ENCODE results near the gene GIMAP7. TPM values are rescaled to one million over a fixed set of nuclear protein-coding genes. Genes with fewer than 3 reads are reported as not detected.

The GIMAP7 gene
- total and polyA plus RNA-seq, 12 donors = 7.5 to 77.5 (median 19.8) TPM

DNA sequence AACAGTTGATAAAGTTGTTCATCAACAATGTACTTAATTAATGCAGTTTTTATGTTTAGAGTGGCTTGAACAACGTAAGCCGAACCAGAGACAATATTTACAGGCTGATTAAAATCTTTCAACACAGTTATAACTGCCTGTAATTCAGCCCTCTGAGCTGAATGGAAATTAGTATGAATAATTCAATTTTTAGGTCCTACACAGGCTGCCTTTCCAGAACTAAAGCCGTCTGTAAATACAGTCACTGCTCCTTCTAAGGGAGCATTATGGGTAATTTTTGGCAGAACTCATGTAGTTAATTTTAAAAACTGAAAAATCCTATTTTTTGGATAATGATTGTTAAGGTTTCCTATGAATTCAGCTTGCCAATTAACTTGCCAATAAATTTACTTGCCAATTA, 49.9 kb downstream of the GIMAP7 start:
- H3K36me3 ChIP-seq = no peaks in the 10 kb centered on the region
- ATAC-seq = no peak
- TF ChIP-seq, protein P1, sequence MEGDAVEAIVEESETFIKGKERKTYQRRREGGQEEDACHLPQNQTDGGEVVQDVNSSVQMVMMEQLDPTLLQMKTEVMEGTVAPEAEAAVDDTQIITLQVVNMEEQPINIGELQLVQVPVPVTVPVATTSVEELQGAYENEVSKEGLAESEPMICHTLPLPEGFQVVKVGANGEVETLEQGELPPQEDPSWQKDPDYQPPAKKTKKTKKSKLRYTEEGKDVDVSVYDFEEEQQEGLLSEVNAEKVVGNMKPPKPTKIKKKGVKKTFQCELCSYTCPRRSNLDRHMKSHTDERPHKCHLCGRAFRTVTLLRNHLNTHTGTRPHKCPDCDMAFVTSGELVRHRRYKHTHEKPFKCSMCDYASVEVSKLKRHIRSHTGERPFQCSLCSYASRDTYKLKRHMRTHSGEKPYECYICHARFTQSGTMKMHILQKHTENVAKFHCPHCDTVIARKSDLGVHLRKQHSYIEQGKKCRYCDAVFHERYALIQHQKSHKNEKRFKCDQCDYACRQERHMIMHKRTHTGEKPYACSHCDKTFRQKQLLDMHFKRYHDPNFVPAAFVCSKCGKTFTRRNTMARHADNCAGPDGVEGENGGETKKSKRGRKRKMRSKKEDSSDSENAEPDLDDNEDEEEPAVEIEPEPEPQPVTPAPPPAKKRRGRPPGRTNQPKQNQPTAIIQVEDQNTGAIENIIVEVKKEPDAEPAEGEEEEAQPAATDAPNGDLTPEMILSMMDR (IDR thresholded peaks at IDR 0.05) = no peak
- no peak for DNase-seq
- H3K9me3 ChIP-seq = peaks cover 0 to 24% (median 0%) of the 10 kb centered on the region in 11 donors
- no peak overlapping the region for H3K4me3 ChIP-seq
- peak overlapping the region in 2 of 10 donors; percentile 13 to 29 for H3K27ac ChIP-seq
- H3K4me1 ChIP-seq = peaks cover 0 to 11% (median 0%) of the 10 kb centered on the region in 9 donors
- 67 to 68% methylated on average over 3 of the region's 3 CpGs for WGBS, 2 donors
- H3K27me3 ChIP-seq = no peaks in the 10 kb centered on the region
- intact Hi-C loops (cut with DNase I) = loop anchor here in 3 of 10 donors (10.0 kb wide), 3 partner anchors 80 to 190 kb away; partner anchors contain the start of gene GIMAP1 (in 1 of the 3)

DNA sequence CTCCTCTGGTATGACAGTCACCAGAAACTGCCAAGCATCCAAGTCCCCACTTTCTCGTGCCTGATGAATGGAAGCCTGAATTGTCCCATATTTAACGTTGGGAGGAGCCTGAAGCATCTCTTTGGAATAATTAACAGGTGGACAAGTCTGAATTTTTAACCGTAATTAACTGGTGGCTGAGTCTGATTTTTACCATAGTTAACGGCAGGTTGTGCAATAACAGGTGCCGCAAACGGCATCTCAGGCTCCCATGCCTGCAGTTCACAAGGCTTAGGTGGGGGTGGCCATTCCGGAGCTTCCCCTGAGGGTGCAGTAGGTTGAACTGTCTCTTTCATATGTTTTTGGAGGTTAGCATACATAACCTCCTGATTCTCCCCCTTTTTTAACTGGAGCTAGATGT, 50.6 kb downstream of the GIMAP7 start:
- peaks cover 0 to 16% (median under 1%) of the 10 kb centered on the region in 9 donors for H3K4me1 ChIP-seq
- TF ChIP-seq, protein P1 (IDR thresholded peaks at IDR 0.05) = no peak
- H3K27me3 ChIP-seq = no peaks in the 10 kb centered on the region
- WGBS, 2 donors = 89 to 90% methylated on average over 7 of the region's 7 CpGs
- DNase-seq (no peak), ATAC-seq (no peak)
- H3K9me3 ChIP-seq = peaks cover 0 to 17% (median 0%) of the 10 kb centered on the region in 11 donors
- no peak overlapping the region for H3K4me3 ChIP-seq
- intact Hi-C loops (cut with DNase I) = loop anchor here in 6 of 10 donors (5.0 to 10.0 kb wide), 8 partner anchors 43 to 190 kb away; partner anchors contain the start of genes GIMAP8 (in 4 of the 6), GIMAP1 (in 1 of the 6) and GIMAP5 (in 1 of the 6)
- peaks cover 0 to 5% (median 0%) of the 10 kb centered on the region in 9 donors for H3K36me3 ChIP-seq
- no peak overlapping the region for H3K27ac ChIP-seq

DNA sequence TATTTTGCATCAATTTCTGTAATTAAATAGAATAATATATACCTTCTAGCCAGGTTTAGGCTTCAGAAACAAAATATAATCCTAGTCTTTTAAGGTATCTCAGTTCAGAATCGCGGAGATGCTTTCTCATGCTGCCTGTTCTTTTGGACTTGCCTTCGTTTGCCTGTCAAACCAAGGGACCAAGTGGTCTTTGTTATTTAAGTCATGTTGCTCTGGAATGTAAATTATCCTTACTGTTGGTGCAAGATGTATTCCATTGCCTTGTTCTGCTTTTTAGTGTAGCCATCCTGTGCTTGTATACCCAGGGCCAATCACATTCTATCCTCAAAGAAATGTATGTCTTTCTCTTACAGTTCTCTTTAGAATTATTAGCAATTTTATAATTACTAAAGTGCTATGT, 51.5 kb downstream of the GIMAP7 start:
- Histone ChIP-seq H3K4me3 (no peak overlapping the region), H3K27me3 (no peaks in the 10 kb centered on the region), H3K4me1 (peaks cover 0 to 25% (median 9%) of the 10 kb centered on the region in 9 donors), H3K9me3 (peaks cover 0 to 15% (median 0%) of the 10 kb centered on the region in 11 donors), H3K36me3 (peaks cover 0 to 14% (median 5%) of the 10 kb centered on the region in 9 donors), H3K27ac (peak overlapping the region in 4 of 10 donors; percentile 92 to 97 (median 94))
- intact Hi-C loops (cut with DNase I) = loop anchor here in 6 of 10 donors (5.0 to 10.0 kb wide), 8 partner anchors 44 to 189 kb away; partner anchors contain the start of genes GIMAP8 (in 4 of the 6), GIMAP1 (in 1 of the 6) and GIMAP5 (in 1 of the 6)
- no peak for DNase-seq
- 81 to 82% methylated on average over 3 of the region's 3 CpGs for WGBS, 2 donors
- TF ChIP-seq, protein P1 (IDR thresholded peaks at IDR 0.05) = no peak
- no peak for ATAC-seq

DNA sequence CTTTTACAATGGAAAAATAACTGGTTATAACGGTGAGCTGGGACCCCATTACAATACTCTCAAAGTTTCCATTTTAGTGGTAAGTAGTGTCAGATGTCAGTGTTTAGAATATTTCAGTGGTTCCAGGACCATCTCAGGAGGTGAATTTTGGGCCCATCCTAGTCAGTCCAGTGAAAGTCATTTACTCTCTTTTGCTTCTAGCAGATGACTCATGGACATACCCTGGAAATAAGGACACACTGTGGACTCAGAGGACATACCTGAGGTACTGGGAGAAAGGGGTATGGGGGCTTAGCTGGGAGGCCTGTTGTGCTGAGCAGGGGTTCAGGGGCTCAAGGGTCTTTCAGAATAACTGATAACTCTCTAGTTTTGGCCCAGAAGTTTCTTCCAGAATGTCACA, 51.9 kb downstream of the GIMAP7 start:
- H3K4me1 ChIP-seq = peaks cover 0 to 29% (median 11%) of the 10 kb centered on the region in 9 donors
- WGBS, 2 donors = 92 to 98% methylated on average over 1 of the region's 1 CpG
- ATAC-seq (no peak), DNase-seq (no peak)
- TF ChIP-seq, protein P1 (IDR thresholded peaks at IDR 0.05) = no peak
- H3K36me3 ChIP-seq = peaks cover 0 to 18% (median 9%) of the 10 kb centered on the region in 9 donors
- H3K9me3 ChIP-seq = peaks cover 0 to 15% (median 0%) of the 10 kb centered on the region in 11 donors
- no peaks in the 10 kb centered on the region for H3K27me3 ChIP-seq
- peak overlapping the region in 4 of 10 donors; percentile 60 to 72 (median 62) for H3K4me3 ChIP-seq
- H3K27ac ChIP-seq = peak overlapping the region in 7 of 10 donors; percentile 83 to 97 (median 92)
- intact Hi-C loops (cut with DNase I) = loop anchor here in 6 of 10 donors (5.0 to 10.0 kb wide), 8 partner anchors 44 to 188 kb away; partner anchors contain the start of genes GIMAP8 (in 4 of the 6), GIMAP1 (in 1 of the 6) and GIMAP5 (in 1 of the 6)

Data from heart right ventricle (tissue), 16 donors.